ENCODE results near the gene KCTD6. TPM values are rescaled to one million over a fixed set of nuclear protein-coding genes. Genes with fewer than 3 reads are reported as not detected.
A peak's percentile ranks its signal among the peaks of the same experiment; 100 is the strongest.

KCTD6 gene
- total RNA-seq (2022) = 9.9 and 10.6 TPM in 2 replicates
- percentile 73 among the genes with signal in this experiment for Bru-seq, nascent RNA
- BruChase-seq, experiment 1, labeled RNA remaining after a 6-hour chase = percentile 67 among the genes with signal in this experiment
- BruChase-seq, experiment 2, labeled RNA remaining after a 2-hour chase = percentile 84 among the genes with signal in this experiment
- long read RNA-seq, transcript KCTD6-202 (3 exons, 1,533 nt) = major isoform, 21 of 23 reads
- long read RNA-seq, partial matches to known transcripts = 1 of 23 reads
- long read RNA-seq, other reads (novel, unspliced or antisense) = 0 of 23 reads

- Mint-ChIP-seq H3K4me3 (ENCODE audit: unreplicated experiment) (peak within 1 kb of the TSS; percentile 78), H3K9me3 (ENCODE audit: unreplicated experiment) (no peaks in the 10 kb centered on the region), H3K4me1 (ENCODE audit: insufficient read depth, unreplicated experiment) (peaks cover 33% of the 10 kb centered on the region), H3K27ac (ENCODE audit: low read depth, unreplicated experiment) (peak within 1 kb of the TSS; percentile 50), H3K36me3 (ENCODE audit: insufficient read depth, unreplicated experiment) (peaks cover 4% of the 10 kb centered on the region), H3K27me3 (ENCODE audit: insufficient read depth, unreplicated experiment) (no peaks in the 10 kb centered on the region)
- DNase-seq (ENCODE audit: unreplicated experiment) = peak; percentile 91
- TF ChIP-seq CTCF (IDR thresholded peaks at IDR 0.05; ENCODE audit: unreplicated experiment) = peak; percentile 73
- intact Hi-C loops (cut with micrococcal nuclease) = loop anchor here (1.0 kb wide), 4 partner anchors 28 to 158 kb away; partner anchors contain the start of gene PDHB
- no TSS peak for BruUV-seq (replicated peaks)
- CTCF ChIA-PET = interaction anchor here (0.6 to 5.7 kb wide), 28 partner anchors 9 to 185 kb away, joined by 3 to 60 read pairs (median 5); partner anchors contain the start of genes ACOX2, HTD2, PXK and RPP14
- POLR2A ChIA-PET = interaction anchor here (0.6 to 7.6 kb wide), 15 partner anchors 13 to 185 kb away, joined by 3 to 62 read pairs (median 4); partner anchors contain the start of genes HTD2, PDHB and RPP14
Measured at GRCh38 chr3:58491506-58492402, at the start of gene KCTD6. Gene KCTD6 (plus strand): TSS chr3:58492096. CDS start chr3:58498756, 6,660 bp downstream.

GRCh38 chr3:58452176-58452575 is 39.7 kb upstream of the KCTD6 start:
- Mint-ChIP-seq H3K27me3 (ENCODE audit: insufficient read depth, unreplicated experiment) (no peaks in the 10 kb centered on the region), H3K36me3 (ENCODE audit: insufficient read depth, unreplicated experiment) (peaks cover 6% of the 10 kb centered on the region), H3K9me3 (ENCODE audit: unreplicated experiment) (peaks cover 19% of the 10 kb centered on the region), H3K4me3 (ENCODE audit: unreplicated experiment) (no peak overlapping the region), H3K27ac (ENCODE audit: low read depth, unreplicated experiment) (no peak overlapping the region), H3K4me1 (ENCODE audit: insufficient read depth, unreplicated experiment) (no peaks in the 10 kb centered on the region)
- TF ChIP-seq CTCF (IDR thresholded peaks at IDR 0.05; ENCODE audit: unreplicated experiment) = no peak
- ChIA-PET CTCF (interaction anchor here (1.0 kb wide), 1 partner anchor 11 kb away, joined by 3 read pairs; no protein-coding TSS in a partner anchor), POLR2A (no interaction called here)
- DNase-seq (ENCODE audit: unreplicated experiment) = no peak
- intact Hi-C loops (cut with micrococcal nuclease) = no loop called here
- BruUV-seq (replicated peaks) = no TSS peak

GRCh38 chr3:58459160-58459559 is 32.7 kb upstream of the KCTD6 start:
- H3K36me3 Mint-ChIP-seq (ENCODE audit: insufficient read depth, unreplicated experiment) = peaks cover 12% of the 10 kb centered on the region
- H3K27me3 Mint-ChIP-seq (ENCODE audit: insufficient read depth, unreplicated experiment) = no peaks in the 10 kb centered on the region
- BruUV-seq (replicated peaks) = no TSS peak
- TF ChIP-seq CTCF (IDR thresholded peaks at IDR 0.05; ENCODE audit: unreplicated experiment) = no peak
- POLR2A ChIA-PET = interaction anchor here (1.2 kb wide), 1 partner anchor 25 kb away, joined by 6 read pairs; the partner anchor contains the start of gene PDHB
- CTCF ChIA-PET = interaction anchor here (0.6 to 1.9 kb wide), 5 partner anchors 9 to 171 kb away, joined by 3 to 8 read pairs (median 3); no protein-coding TSS in a partner anchor
- no peak overlapping the region for H3K27ac Mint-ChIP-seq (ENCODE audit: low read depth, unreplicated experiment)
- peaks cover 20% of the 10 kb centered on the region for H3K4me1 Mint-ChIP-seq (ENCODE audit: insufficient read depth, unreplicated experiment)
- intact Hi-C loops (cut with micrococcal nuclease) = no loop called here
- peaks cover 6% of the 10 kb centered on the region for H3K9me3 Mint-ChIP-seq (ENCODE audit: unreplicated experiment)
- H3K4me3 Mint-ChIP-seq (ENCODE audit: unreplicated experiment) = no peak overlapping the region
- peak; percentile 6 for DNase-seq (ENCODE audit: unreplicated experiment)

- Mint-ChIP-seq H3K4me1 (ENCODE audit: insufficient read depth, unreplicated experiment) (peaks cover 20% of the 10 kb centered on the region), H3K36me3 (ENCODE audit: insufficient read depth, unreplicated experiment) (peaks cover 6% of the 10 kb centered on the region), H3K27me3 (ENCODE audit: insufficient read depth, unreplicated experiment) (no peaks in the 10 kb centered on the region), H3K9me3 (ENCODE audit: unreplicated experiment) (no peaks in the 10 kb centered on the region), H3K4me3 (ENCODE audit: unreplicated experiment) (no peak overlapping the region), H3K27ac (ENCODE audit: low read depth, unreplicated experiment) (peak overlapping the region; percentile 71)
- POLR2A ChIA-PET = no interaction called here
- no peak for TF ChIP-seq CTCF (IDR thresholded peaks at IDR 0.05; ENCODE audit: unreplicated experiment)
- no TSS peak for BruUV-seq (replicated peaks)
- CTCF ChIA-PET = interaction anchor here (1.1 kb wide), 1 partner anchor 8 kb away, joined by 4 read pairs; no protein-coding TSS in a partner anchor
- DNase-seq (ENCODE audit: unreplicated experiment) = no peak
- intact Hi-C loops (cut with micrococcal nuclease) = loop anchor here (1.0 kb wide), 3 partner anchors 29 to 69 kb away; partner anchors contain the start of gene KCTD6
Measured at GRCh38 chr3:58462829-58463180, 29.1 kb upstream of the KCTD6 start.

Data from MCF 10A (cell line).